ENCODE measurements around the gene ATP1A2. TPM values are rescaled to one million over a fixed set of nuclear protein-coding genes. Genes with fewer than 3 reads are reported as not detected.

The ATP1A2 gene
- total RNA-seq, 1 donor from 2014 or later: 401 TPM

DNA sequence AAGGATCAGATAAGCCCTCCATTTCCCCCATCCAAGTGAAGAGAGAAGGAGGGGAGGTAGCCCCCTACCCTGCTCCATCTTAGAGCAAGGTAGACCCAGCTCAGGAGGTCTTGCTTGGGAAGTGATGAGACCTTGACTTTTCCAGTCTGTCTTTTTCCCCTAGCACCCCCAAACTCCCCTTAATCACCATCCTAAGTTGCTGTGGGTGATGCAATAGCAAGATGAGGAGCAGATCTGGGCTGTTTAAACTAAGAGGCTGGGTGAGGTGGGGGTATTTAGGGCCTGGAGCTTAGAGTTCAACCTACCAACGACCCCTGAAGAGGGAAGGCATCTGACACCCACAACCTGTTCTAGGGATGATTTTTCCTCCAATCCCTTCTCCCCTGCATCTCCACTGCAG lies 1.7 kb downstream of the ATP1A2 start:
- H3K36me3 ChIP-seq: peaks cover 7% of the 10 kb centered on the region
- no peak for DNase-seq
- peak overlapping the region; percentile 90 for H3K27ac ChIP-seq (replicated peaks)
- H3K4me3 ChIP-seq: peak overlapping the region; percentile 74
- intact Hi-C loops (cut with micrococcal nuclease): no loop called here
- TF ChIP-seq, protein P1, sequence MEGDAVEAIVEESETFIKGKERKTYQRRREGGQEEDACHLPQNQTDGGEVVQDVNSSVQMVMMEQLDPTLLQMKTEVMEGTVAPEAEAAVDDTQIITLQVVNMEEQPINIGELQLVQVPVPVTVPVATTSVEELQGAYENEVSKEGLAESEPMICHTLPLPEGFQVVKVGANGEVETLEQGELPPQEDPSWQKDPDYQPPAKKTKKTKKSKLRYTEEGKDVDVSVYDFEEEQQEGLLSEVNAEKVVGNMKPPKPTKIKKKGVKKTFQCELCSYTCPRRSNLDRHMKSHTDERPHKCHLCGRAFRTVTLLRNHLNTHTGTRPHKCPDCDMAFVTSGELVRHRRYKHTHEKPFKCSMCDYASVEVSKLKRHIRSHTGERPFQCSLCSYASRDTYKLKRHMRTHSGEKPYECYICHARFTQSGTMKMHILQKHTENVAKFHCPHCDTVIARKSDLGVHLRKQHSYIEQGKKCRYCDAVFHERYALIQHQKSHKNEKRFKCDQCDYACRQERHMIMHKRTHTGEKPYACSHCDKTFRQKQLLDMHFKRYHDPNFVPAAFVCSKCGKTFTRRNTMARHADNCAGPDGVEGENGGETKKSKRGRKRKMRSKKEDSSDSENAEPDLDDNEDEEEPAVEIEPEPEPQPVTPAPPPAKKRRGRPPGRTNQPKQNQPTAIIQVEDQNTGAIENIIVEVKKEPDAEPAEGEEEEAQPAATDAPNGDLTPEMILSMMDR (IDR thresholded peaks at IDR 0.05; ENCODE audit: borderline replicate concordance): no peak
- H3K9me3 ChIP-seq (replicated peaks): no peaks in the 10 kb centered on the region
- peaks cover 83% of the 10 kb centered on the region for H3K4me1 ChIP-seq
- no peaks in the 10 kb centered on the region for H3K27me3 ChIP-seq (ENCODE audit: low read depth)

DNA sequence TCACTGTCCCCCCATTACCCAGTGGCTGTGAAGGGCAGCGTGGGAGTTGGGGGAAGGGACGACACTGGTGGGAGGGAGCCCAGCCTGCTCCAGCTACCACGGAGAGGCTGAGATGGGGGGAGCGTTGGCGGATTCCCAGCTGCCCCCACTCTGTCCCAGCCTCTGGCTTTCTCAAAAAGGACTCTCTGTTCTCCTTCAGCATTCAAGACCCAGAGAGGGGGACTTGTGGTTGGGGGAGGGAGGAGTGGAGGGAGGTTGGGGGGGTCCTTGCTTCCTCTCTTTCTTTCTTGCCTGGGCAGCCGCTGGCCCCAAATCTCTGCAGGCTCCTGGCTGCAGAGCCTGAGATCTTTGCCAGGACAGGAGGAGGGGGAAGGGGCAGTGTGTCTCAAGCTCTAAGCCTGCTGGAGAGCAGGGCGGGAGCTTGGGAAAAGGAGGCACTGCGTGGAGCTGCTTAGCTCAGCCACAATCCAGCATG lies 2.2 kb downstream of the ATP1A2 start:
- intact Hi-C loops (cut with micrococcal nuclease): no loop called here
- Histone ChIP-seq H3K4me3 (peak overlapping the region; percentile 74), H3K9me3 (replicated peaks) (no peaks in the 10 kb centered on the region), H3K27ac (replicated peaks) (peak overlapping the region; percentile 90), H3K4me1 (peaks cover 87% of the 10 kb centered on the region), H3K27me3 (ENCODE audit: low read depth) (no peaks in the 10 kb centered on the region), H3K36me3 (peaks cover 7% of the 10 kb centered on the region)
- TF ChIP-seq, protein P1 (IDR thresholded peaks at IDR 0.05; ENCODE audit: borderline replicate concordance): no peak
- DNase-seq: peak; percentile 61

DNA sequence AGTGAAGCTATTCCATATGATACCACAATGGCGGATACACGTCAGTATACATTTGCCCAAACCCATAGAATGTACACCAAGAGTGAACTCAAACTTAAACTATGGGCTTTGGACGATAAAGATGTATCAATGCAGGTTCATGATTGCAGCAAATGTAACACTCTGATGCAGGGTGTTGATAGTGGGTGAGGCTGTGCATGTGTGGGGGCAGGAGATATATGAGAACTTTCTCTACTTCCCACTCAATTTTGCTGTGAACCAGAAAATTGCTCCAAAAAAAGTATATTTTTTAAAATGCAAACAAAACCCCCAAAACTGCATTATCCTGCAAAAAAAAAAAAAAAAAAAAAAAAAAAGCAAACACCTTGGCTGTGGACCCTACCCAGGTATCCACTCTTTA lies 3.4 kb downstream of the ATP1A2 start:
- intact Hi-C loops (cut with micrococcal nuclease): no loop called here
- TF ChIP-seq, protein P1 (IDR thresholded peaks at IDR 0.05; ENCODE audit: borderline replicate concordance): no peak
- no peaks in the 10 kb centered on the region for H3K9me3 ChIP-seq (replicated peaks)
- peaks cover 18% of the 10 kb centered on the region for H3K36me3 ChIP-seq
- peak overlapping the region; percentile 90 for H3K27ac ChIP-seq (replicated peaks)
- H3K4me1 ChIP-seq: peaks cover 89% of the 10 kb centered on the region
- H3K4me3 ChIP-seq: peak overlapping the region; percentile 74
- no peaks in the 10 kb centered on the region for H3K27me3 ChIP-seq (ENCODE audit: low read depth)
- DNase-seq: no peak

DNA sequence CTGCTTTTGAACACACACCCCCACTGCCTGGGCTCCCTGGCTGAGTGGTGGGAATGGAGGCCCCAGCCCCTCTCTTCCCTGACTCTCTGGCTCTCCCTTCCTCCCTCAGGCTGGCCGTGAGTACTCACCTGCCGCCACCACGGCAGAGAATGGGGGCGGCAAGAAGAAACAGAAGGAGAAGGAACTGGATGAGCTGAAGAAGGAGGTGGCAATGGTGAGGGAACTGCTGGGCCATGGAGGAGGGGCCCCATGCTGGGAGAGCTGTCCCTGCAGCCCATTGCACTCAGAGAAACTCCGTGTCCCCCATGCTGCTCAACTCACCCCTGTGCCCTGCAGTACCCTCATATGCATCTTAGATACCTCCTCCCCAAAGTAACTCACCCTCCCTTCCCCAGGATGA lies 5.2 kb downstream of the ATP1A2 start:
- TF ChIP-seq, protein P1 (IDR thresholded peaks at IDR 0.05; ENCODE audit: borderline replicate concordance): no peak
- Histone ChIP-seq H3K4me3 (no peak overlapping the region), H3K4me1 (peaks cover 89% of the 10 kb centered on the region), H3K36me3 (peaks cover 26% of the 10 kb centered on the region), H3K9me3 (replicated peaks) (no peaks in the 10 kb centered on the region), H3K27me3 (ENCODE audit: low read depth) (no peaks in the 10 kb centered on the region), H3K27ac (replicated peaks) (peak overlapping the region; percentile 44)
- DNase-seq: no peak
- intact Hi-C loops (cut with micrococcal nuclease): no loop called here

DNA sequence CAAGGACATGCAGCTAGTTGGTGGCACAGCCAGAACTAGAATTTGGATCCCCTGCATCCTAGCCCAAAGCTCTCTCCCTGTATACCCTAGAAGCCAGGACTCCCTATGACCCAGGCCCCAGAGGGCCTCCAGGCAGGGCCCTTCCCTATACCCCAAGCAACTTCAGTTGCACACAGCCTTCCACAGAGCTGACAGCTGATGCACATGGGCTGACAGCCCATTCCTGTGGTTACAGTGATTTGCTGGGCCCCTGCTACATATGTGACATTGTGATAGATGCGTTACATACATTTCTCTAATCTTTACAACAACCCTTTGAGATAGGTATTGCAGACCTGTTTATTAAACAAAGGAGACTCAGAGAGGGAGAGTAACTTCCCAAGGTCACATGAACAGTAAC lies 5.8 kb downstream of the ATP1A2 start:
- Histone ChIP-seq H3K4me1 (peaks cover 92% of the 10 kb centered on the region), H3K27me3 (ENCODE audit: low read depth) (no peaks in the 10 kb centered on the region), H3K9me3 (replicated peaks) (no peaks in the 10 kb centered on the region), H3K4me3 (no peak overlapping the region), H3K36me3 (peaks cover 32% of the 10 kb centered on the region), H3K27ac (replicated peaks) (peak overlapping the region; percentile 44)
- no peak for DNase-seq
- TF ChIP-seq, protein P1 (IDR thresholded peaks at IDR 0.05; ENCODE audit: borderline replicate concordance): no peak
- intact Hi-C loops (cut with micrococcal nuclease): no loop called here

Measured in left ventricle myocardium inferior (tissue), 1 donor.